ENCODE measurements around the gene MIPEP.
"Not testable (repeated sequence)": the region's sequence is repeated elsewhere in the genome, so short reads cannot be mapped to it uniquely, and the experiment has no call there.

MIPEP gene

GRCh38 chr13:23749288-23749873, 139.8 kb downstream of the MIPEP start:
- no peak for DNase-seq (ENCODE audit: low read depth)

GRCh38 chr13:23748109-23748990, 140.8 kb downstream of the MIPEP start:
- DNase-seq (ENCODE audit: low read depth): peak; percentile 47

- not testable (repeated sequence) for DNase-seq (ENCODE audit: low read depth)
Observed at GRCh38 chr13:23746141-23746540, 143.1 kb downstream of the MIPEP start.

GRCh38 chr13:23744315-23744714, 144.9 kb downstream of the MIPEP start:
- DNase-seq (ENCODE audit: low read depth): no peak

GRCh38 chr13:23743278-23744076, 145.7 kb downstream of the MIPEP start:
- DNase-seq (ENCODE audit: low read depth): no peak

GRCh38 chr13:23741879-23742510, 147.2 kb downstream of the MIPEP start:
- no peak for DNase-seq (ENCODE audit: low read depth)

GRCh38 chr13:23740002-23740401, 149.2 kb downstream of the MIPEP start:
- no peak for DNase-seq (ENCODE audit: low read depth)

GRCh38 chr13:23739596-23739995, 149.6 kb downstream of the MIPEP start:
- no peak for DNase-seq (ENCODE audit: low read depth)

GRCh38 chr13:23736541-23736940, 152.7 kb downstream of the MIPEP start:
- DNase-seq (ENCODE audit: low read depth): no peak

GRCh38 chr13:23735329-23735728, 153.9 kb downstream of the MIPEP start:
- DNase-seq (ENCODE audit: low read depth): no peak

GRCh38 chr13:23731709-23732108, 157.5 kb downstream of the MIPEP start:
- no peak for DNase-seq (ENCODE audit: low read depth)

- DNase-seq (ENCODE audit: low read depth): no peak
Observed at GRCh38 chr13:23730251-23730650, 158.9 kb downstream of the MIPEP start.

GRCh38 chr13:23729531-23729930, 159.7 kb downstream of the MIPEP start:
- no peak for DNase-seq (ENCODE audit: low read depth)

GRCh38 chr13:23728807-23729206, 160.4 kb downstream of the MIPEP start:
- DNase-seq (ENCODE audit: low read depth): no peak

GRCh38 chr13:23725922-23726321, 163.3 kb downstream of the MIPEP start:
- no peak for DNase-seq (ENCODE audit: low read depth)

- DNase-seq (ENCODE audit: low read depth): no peak
Observed at GRCh38 chr13:23724196-23724970, 164.8 kb downstream of the MIPEP start.

- no peak for DNase-seq (ENCODE audit: low read depth)
Observed at GRCh38 chr13:23723471-23723870, 165.7 kb downstream of the MIPEP start.

- DNase-seq (ENCODE audit: low read depth): no peak
Observed at GRCh38 chr13:23722726-23723453, 166.3 kb downstream of the MIPEP start.

- DNase-seq (ENCODE audit: low read depth): no peak
Observed at GRCh38 chr13:23718996-23719395, 170.2 kb downstream of the MIPEP start.

- no peak for DNase-seq (ENCODE audit: low read depth)
Observed at GRCh38 chr13:23716401-23716800, 172.8 kb downstream of the MIPEP start.

GRCh38 chr13:23715762-23716235, 173.4 kb downstream of the MIPEP start:
- peak; percentile 32 for DNase-seq (ENCODE audit: low read depth)
